Skeletal muscle cell (primary cell): ENCODE measurements around the gene RNFT1.
"Not testable (repeated sequence)": the region's sequence is repeated elsewhere in the genome, so short reads cannot be mapped to it uniquely, and the experiment has no call there.

Experiments
- DNase-seq: peaks from one replicate; pipeline ENCODE4 v3.0.0-alpha.2; 2010; ENCODE audit warnings: low read depth
- H3K4me3 ChIP-seq: 2 replicates; pipeline ENCODE4 v1.5.1; 2011; ENCODE audit warnings: low read depth, mild to moderate bottlenecking, control low read depth, low read length, moderate library complexity

Gene RNFT1

GRCh38 chr17:59933317-59933716 lies 31.2 kb downstream of the RNFT1 start:
- DNase-seq, H3K4me3 ChIP-seq: not testable (repeated sequence)

- H3K4me3 ChIP-seq: not testable (repeated sequence)
- DNase-seq: peak; percentile 6
Observed at GRCh38 chr17:59930768-59931167, 33.8 kb downstream of the RNFT1 start.

GRCh38 chr17:59930121-59930520 lies 34.4 kb downstream of the RNFT1 start:
- H3K4me3 ChIP-seq, DNase-seq: not testable (repeated sequence)

GRCh38 chr17:59920637-59921036 lies 43.9 kb downstream of the RNFT1 start:
- H3K4me3 ChIP-seq, DNase-seq: not testable (repeated sequence)

GRCh38 chr17:59916446-59916845 lies 48.1 kb downstream of the RNFT1 start:
- H3K4me3 ChIP-seq: no peak overlapping the region
- DNase-seq: no peak

- no peak for DNase-seq
- no peak overlapping the region for H3K4me3 ChIP-seq
Observed at GRCh38 chr17:59914274-59914854, 50.2 kb downstream of the RNFT1 start.

GRCh38 chr17:59907467-59907866 lies 57.1 kb downstream of the RNFT1 start:
- no peak for DNase-seq
- no peak overlapping the region for H3K4me3 ChIP-seq

GRCh38 chr17:59903455-59903854 lies 61.1 kb downstream of the RNFT1 start:
- no peak overlapping the region for H3K4me3 ChIP-seq
- DNase-seq: no peak
